ACHN (cell line): ENCODE measurements around the gene AIRE.

Source experiments
- DNase-seq: peaks from one replicate; pipeline ENCODE4 v3.0.0-alpha.2; 2015
- in situ Hi-C: cut with HindIII; loops from 2 replicates; pipeline ENCODE4 v1.10.0; 2017; ENCODE audit warnings: low sequenced_read_pairs, low pct_ligation_motif_present, low pct_unique_long_range_greater_than_20kb

Gene AIRE

GRCh38 chr21:44316277-44316900 lies 30.7 kb downstream of the AIRE start:
- in situ Hi-C loops, result no loop called here
- no peak for DNase-seq

DNA sequence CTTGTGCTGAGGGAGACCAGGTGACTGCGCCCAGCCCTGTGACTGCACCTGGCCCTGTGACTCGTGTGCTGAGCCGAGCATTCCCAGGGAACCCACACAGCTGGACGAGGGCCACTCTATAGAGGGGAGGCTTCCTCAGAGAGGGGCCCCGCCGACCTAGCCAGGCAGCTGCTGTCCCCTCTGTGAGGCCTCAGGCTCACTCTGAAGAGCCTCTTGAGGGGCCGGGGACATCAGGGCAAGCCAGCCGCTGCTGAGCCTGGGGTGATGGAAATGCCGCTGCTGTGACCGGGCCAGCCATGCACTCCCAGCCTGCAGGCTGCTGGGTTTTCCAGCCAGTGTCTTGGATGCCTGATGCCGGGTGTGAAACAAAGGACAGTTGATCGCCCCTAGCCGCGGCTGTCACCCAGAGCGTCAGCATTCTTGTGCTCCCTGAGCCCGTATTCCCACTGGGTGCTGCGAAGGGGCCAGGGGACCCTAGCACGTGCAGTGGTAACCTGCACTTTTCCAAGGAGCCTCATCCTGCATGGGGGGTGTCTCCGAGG lies 31.6 kb downstream of the AIRE start:
- DNase-seq, result no peak
- in situ Hi-C loops, result no loop called here

DNA sequence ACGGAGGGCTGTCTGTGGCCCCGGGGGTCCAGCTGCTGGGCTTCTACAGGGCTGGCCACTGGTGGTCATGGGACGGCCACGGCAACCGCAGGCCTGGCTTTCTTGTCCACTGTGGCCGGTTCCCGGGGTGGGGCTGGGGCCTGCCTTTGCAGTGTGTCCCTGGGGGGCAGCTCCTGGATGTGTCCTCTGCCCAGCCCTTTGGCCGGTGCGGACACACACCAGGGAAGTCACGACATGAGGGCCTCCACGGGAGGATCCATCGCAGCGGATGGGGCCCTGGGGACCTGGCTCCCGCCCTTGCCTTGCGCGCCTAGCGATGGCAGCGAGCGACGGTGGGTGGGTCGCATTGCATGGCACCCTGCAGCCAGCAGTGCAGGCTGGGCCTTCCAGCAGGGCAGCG lies 32.2 kb downstream of the AIRE start:
- in situ Hi-C loops, result no loop called here
- no peak for DNase-seq

GRCh38 chr21:44318489-44319285 lies 33.0 kb downstream of the AIRE start:
- in situ Hi-C loops, result no loop called here
- DNase-seq, result no peak

- in situ Hi-C loops, result no loop called here
- no peak for DNase-seq
Observed at GRCh38 chr21:44319407-44320065, 33.9 kb downstream of the AIRE start.

GRCh38 chr21:44320847-44321246 lies 35.2 kb downstream of the AIRE start:
- DNase-seq, result no peak

DNA sequence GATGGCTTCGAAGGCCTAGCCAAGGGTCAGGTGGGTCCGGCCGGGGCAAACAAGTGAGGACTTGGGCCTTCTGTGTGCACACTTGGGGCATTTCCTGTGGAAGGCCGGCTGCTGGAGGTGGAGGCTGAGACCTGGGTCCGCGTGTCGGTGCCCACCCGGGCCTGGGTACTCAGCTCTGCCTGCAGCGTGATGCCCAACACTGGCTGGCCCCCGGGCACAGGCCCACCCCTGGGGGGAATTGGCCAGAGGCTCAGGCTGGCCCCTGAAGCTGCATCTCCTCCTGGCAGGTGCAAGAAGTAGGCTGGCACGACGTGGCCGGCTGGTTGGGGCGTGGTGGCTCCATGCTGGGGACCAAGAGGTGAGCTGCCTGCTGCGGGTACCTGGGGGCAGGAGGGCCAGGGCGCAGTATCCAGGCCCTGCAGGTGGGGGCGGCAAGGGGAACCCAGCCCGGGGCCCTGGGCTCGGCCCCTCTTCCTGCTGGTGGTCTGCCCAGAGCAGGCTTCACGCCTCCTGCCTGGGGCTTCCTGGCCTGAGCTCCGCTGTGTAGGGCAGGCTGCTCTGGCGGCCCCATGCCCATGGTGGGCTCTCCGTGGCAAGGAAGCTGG lies 36.3 kb downstream of the AIRE start:
- in situ Hi-C loops, result no loop called here
- DNase-seq, result no peak

More at GRCh38 chr21:44320847-44321246, 35.2 kb downstream of the AIRE start:
- in situ Hi-C loops, result no loop called here

- in situ Hi-C loops, result no loop called here
- no peak for DNase-seq
Observed at GRCh38 chr21:44322621-44323325, 37.1 kb downstream of the AIRE start.

DNA sequence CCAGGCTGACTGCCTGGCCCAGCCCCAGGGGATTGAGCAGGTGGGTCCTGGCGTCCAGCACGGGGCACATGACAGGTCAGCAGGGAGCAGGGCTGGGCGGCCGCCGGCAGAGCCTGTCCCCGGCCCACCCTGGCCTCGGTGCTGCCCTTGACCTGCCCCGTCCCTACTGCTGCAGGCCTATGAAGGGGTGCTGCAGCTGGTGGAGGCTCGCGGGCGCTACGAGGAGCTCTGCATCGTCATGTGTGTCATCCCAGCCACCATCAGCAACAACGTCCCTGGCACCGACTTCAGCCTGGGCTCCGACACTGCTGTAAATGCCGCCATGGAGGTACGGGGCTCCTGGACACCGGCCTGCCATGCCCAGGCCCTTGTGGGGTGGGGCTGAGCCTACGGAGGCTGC lies 37.9 kb downstream of the AIRE start:
- in situ Hi-C loops, result no loop called here
- no peak for DNase-seq

GRCh38 chr21:44324106-44324853 lies 38.6 kb downstream of the AIRE start:
- no peak for DNase-seq
- in situ Hi-C loops, result no loop called here

DNA sequence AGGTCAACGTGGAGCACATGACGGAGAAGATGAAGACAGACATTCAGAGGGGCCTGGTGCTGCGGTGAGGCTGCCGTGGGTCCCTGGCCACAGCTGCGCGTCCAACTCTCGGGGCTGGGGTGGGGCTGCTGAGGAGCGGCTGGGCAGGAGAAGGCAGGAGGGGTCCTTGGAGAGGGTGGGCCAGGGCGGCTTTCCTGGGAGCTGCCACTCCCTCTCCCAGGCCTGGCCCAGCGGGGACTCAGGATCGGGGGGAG lies 39.1 kb downstream of the AIRE start:
- no peak for DNase-seq
- in situ Hi-C loops, result no loop called here

GRCh38 chr21:44325386-44326271 lies 40.0 kb downstream of the AIRE start:
- no peak for DNase-seq
- in situ Hi-C loops, result no loop called here

DNA sequence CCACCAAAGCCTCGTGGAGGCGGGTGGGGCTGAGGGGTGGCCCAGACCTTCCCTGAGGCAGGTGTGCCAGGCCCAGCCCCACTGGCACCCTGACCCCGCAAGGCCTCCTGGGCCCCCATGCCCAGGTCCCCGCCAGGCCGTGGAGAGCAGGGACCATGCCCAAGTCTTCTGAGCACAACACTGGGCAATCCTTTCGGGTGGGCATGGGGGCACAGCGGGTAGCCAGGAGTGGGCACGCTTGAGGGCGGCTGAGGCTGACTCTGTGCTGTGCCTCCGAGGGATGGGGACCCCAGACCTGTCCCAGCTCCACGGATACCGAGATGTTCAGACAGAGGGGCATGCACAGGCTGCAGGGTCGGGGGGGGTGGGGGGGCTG lies 40.6 kb downstream of the AIRE start:
- in situ Hi-C loops, result no loop called here
- DNase-seq, result no peak

DNA sequence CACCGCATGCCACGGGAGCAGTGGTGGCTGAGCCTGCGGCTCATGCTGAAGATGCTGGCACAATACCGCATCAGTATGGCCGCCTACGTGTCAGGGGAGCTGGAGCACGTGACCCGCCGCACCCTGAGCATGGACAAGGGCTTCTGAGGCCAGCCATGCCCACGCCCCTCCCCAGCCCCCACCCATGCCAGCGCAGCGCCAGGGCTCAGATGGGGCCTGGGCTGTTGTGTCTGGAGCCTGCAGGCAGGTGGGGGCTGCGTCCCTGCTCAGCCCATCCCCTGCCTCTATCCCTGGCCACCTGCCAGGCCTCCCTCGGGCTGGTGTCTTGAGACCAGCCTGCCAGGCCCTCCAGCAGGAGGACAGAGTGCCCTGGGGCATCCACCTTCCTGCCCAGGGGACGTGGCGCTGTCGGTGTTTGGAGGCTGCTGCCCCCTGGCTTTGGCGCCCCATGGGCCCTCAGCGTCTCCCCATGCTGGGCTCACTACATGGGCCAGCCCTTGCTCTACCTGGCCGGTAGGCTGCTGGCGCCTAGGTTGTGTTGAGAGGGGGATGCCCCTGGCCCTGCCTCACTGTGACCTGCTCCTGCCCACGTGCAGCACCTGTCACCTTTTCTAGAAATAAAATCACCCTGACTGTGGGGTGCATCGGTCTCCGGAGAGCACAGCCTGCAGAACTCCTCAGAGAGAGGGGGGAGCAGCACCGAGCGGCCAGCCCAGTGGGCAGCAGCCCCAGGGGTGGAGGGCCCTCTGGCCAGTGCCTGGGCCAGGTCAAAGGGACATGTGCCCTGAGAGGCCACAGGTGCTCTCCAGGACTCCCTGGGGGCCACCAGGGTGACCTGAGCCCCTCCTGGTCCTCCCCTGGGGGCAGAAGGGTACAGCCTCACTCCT lies 41.3 kb downstream of the AIRE start:
- no peak for DNase-seq
- in situ Hi-C loops, result no loop called here

GRCh38 chr21:44327603-44327974 lies 41.9 kb downstream of the AIRE start:
- in situ Hi-C loops, result no loop called here
- DNase-seq, result no peak

GRCh38 chr21:44328242-44328895 lies 42.7 kb downstream of the AIRE start:
- no peak for DNase-seq
- in situ Hi-C loops, result no loop called here
